H1 (cell line): ENCODE measurements around the gene KIF13A. TPM values are rescaled to one million over a fixed set of nuclear protein-coding genes. Genes with fewer than 3 reads are reported as not detected.
"Not testable (repeated sequence)": the region's sequence is repeated elsewhere in the genome, so short reads cannot be mapped to it uniquely, and the experiment has no call there.

Experiments
- CTCF ChIA-PET: fragments of 300-600 bp; sonication (Branson Sonifier 250); formaldehyde crosslinking; loops from one replicate; lab custom pipeline; 2021; ENCODE audit not compliant: partially characterized antibody; lab: Charles Lee
- POLR2A ChIA-PET: fragments of 300-600 bp; sonication (Branson Sonifier 250); formaldehyde crosslinking; loops from one replicate; lab custom pipeline; 2021; ENCODE audit warnings: inconsistent platforms; ENCODE audit not compliant: partially characterized antibody; lab: Charles Lee
- DNase-seq, 2 experiments: peaks; one replicate each; pipeline versions ENCODE4 v3.0.0 to v3.0.0-alpha.2; 2010 to 2022; ENCODE audit warnings: low spot score in 2 of 2, low read depth in 1 of 2, mixed read lengths in 1 of 2
- FAIRE-seq: peaks from 2 replicates; lab custom pipeline; 2011; peaks lifted over from hg19 to GRCh38; lab: Jason Lieb, UNC
- H2AFZ ChIP-seq: 2 replicates; pipeline ENCODE4 v1.8.1; 2012; ENCODE audit warnings: low read length, inconsistent platforms
- H2AK5ac ChIP-seq: 2 replicates; pipeline ENCODE4 v1.6.1; 2013; ENCODE audit warnings: low read depth, low read length
- H2BK120ac ChIP-seq: replicated peaks from 2 replicates; pipeline ENCODE3; 2013; ENCODE audit warnings: low read depth, low read length, inconsistent platforms
- H2BK12ac ChIP-seq: 2 replicates; pipeline ENCODE4 v1.6.1; 2013; ENCODE audit warnings: low read depth, low read length
- H2BK15ac ChIP-seq: 2 replicates; pipeline ENCODE4 v1.6.1; 2013; ENCODE audit warnings: low read length
- H2BK20ac ChIP-seq: 2 replicates; pipeline ENCODE4 v1.6.1; 2013; ENCODE audit warnings: low read length
- H2BK5ac ChIP-seq: 2 replicates; pipeline ENCODE4 v1.6.1; 2013; ENCODE audit warnings: low read depth, low read length
- H3K14ac ChIP-seq: 2 replicates; pipeline ENCODE4 v1.6.1; 2013; ENCODE audit warnings: inconsistent platforms; ENCODE audit not compliant: insufficient read length
- H3K18ac ChIP-seq: 2 replicates; pipeline ENCODE4 v1.6.1; 2013; ENCODE audit warnings: low read length; ENCODE audit errors: extremely low read depth
- H3K23ac ChIP-seq: 2 replicates; pipeline ENCODE4 v1.6.1; 2013; ENCODE audit warnings: inconsistent platforms; ENCODE audit not compliant: insufficient read length
- H3K23me2 ChIP-seq: 2 replicates; pipeline ENCODE4 v1.6.1; 2013; ENCODE audit warnings: low read depth, low read length
- H3K27ac ChIP-seq: 2 replicates; pipeline ENCODE4 v1.6.1; 2011; ENCODE audit warnings: low read depth, low read length, inconsistent platforms
- H3K27me3 ChIP-seq, 4 experiments: replicated peaks in 1 of 4; 1 replicate in 1 of 4; 2 replicates in 3 of 4; pipeline versions ENCODE4 v1.6.1 to v1.8.1; 2011 to 2013; ENCODE audit warnings: low read length in 3 of 4, mild to moderate bottlenecking in 3 of 4, inconsistent platforms in 2 of 4, mixed read lengths in 2 of 4, moderate library complexity in 1 of 4; ENCODE audit not compliant: control insufficient read depth in 3 of 4, insufficient read depth in 3 of 4; ENCODE audit errors: extremely low read depth in 1 of 4
- H3K36me3 ChIP-seq, 4 experiments: 2 replicates each; pipeline versions ENCODE4 v1.6.1 to v1.8.1; 2011 to 2013; ENCODE audit warnings: mild to moderate bottlenecking in 4 of 4, low read length in 3 of 4, moderate library complexity in 2 of 4, control low read depth in 1 of 4, inconsistent platforms in 1 of 4; ENCODE audit not compliant: insufficient read depth in 4 of 4, control insufficient read depth in 2 of 4
- H3K4ac ChIP-seq: replicated peaks from 2 replicates; pipeline ENCODE3; 2013; ENCODE audit warnings: low read length, low read depth, mixed read lengths, inconsistent platforms; ENCODE audit not compliant: insufficient read length
- H3K4me1 ChIP-seq, 4 experiments: replicated peaks in 1 of 4; 1 replicate in 1 of 4; 2 replicates in 3 of 4; pipeline versions ENCODE4 v1.6.1 to v1.8.1; 2011 to 2013; ENCODE audit warnings: low read length in 3 of 4, inconsistent platforms in 2 of 4, mixed read lengths in 1 of 4; ENCODE audit not compliant: insufficient read depth in 4 of 4, control insufficient read depth in 3 of 4
- H3K4me2 ChIP-seq, 2 experiments: 2 replicates each; pipeline versions ENCODE4 v1.6.1 to v1.8.1; 2011 to 2013; ENCODE audit warnings: low read depth in 2 of 2, low read length in 2 of 2, control low read depth in 1 of 2, inconsistent platforms in 1 of 2, mild to moderate bottlenecking in 1 of 2; ENCODE audit not compliant: insufficient read depth in 1 of 2
- H3K4me3 ChIP-seq, 4 experiments: fragments of 200-600, 300-600 bp in 1 of 4; sonication (generic), shearing (Covaris generic), sonication (Bioruptor Twin) in 1 of 4; 2 replicates each; pipeline versions ENCODE4 v1.5.1 to v1.8.1; 2011 to 2016; ENCODE audit warnings: low read length in 4 of 4, low read depth in 3 of 4, control low read depth in 2 of 4, inconsistent platforms in 2 of 4, mild to moderate bottlenecking in 2 of 4, mixed read lengths in 1 of 4, moderate library complexity in 1 of 4; ENCODE audit not compliant: insufficient read depth in 2 of 4; ENCODE audit errors: extremely low read depth in 1 of 4
- H3K56ac ChIP-seq: replicated peaks from 2 replicates; pipeline ENCODE3; 2013; ENCODE audit warnings: low read depth, mild to moderate bottlenecking, mixed read lengths, low read length, inconsistent platforms; ENCODE audit not compliant: insufficient read length
- H3K79me1 ChIP-seq: 2 replicates; pipeline ENCODE4 v1.6.1; 2013; ENCODE audit warnings: low read depth, low read length, control low read depth
- H3K79me2 ChIP-seq, 2 experiments: 2 replicates each; pipeline versions ENCODE4 v1.6.1 to v1.8.1; 2012 to 2013; ENCODE audit warnings: low read length in 2 of 2, mild to moderate bottlenecking in 2 of 2, inconsistent platforms in 1 of 2; ENCODE audit not compliant: insufficient read depth in 2 of 2, control insufficient read depth in 1 of 2
- H3K9ac ChIP-seq, 4 experiments: replicated peaks in 1 of 4; 1 replicate in 1 of 4; 2 replicates in 3 of 4; pipeline versions ENCODE4 v1.6.1 to v1.8.1; 2011 to 2013; ENCODE audit warnings: low read depth in 3 of 4, low read length in 3 of 4, control low read depth in 2 of 4, mild to moderate bottlenecking in 2 of 4, moderate library complexity in 2 of 4, inconsistent platforms in 1 of 4; ENCODE audit errors: extremely low read depth in 1 of 4
- H3K9me3 ChIP-seq, 2 experiments: 2 replicates each; pipeline versions ENCODE4 v1.6.1 to v1.8.1; 2012 to 2013; ENCODE audit warnings: mild to moderate bottlenecking in 2 of 2, moderate library complexity in 2 of 2, control low read depth in 1 of 2, inconsistent platforms in 1 of 2, low read depth in 1 of 2, low read length in 1 of 2, mixed read lengths in 1 of 2; ENCODE audit not compliant: insufficient read depth in 2 of 2
- H4K20me1 ChIP-seq, 2 experiments: replicated peaks in 1 of 2; 2 replicates each; pipeline versions ENCODE3 to v1.8.1; 2011 to 2013; ENCODE audit warnings: inconsistent platforms in 2 of 2, low read length in 2 of 2, mild to moderate bottlenecking in 1 of 2; ENCODE audit not compliant: insufficient read depth in 2 of 2, control insufficient read depth in 1 of 2
- H4K5ac ChIP-seq: 2 replicates; pipeline ENCODE4 v1.6.1; 2013; ENCODE audit warnings: low read length, low read depth, mixed read lengths, inconsistent platforms; ENCODE audit not compliant: insufficient read length
- H4K8ac ChIP-seq: 2 replicates; pipeline ENCODE4 v1.8.0; 2013; ENCODE audit warnings: mild to moderate bottlenecking, moderate library complexity, low read length, inconsistent platforms; ENCODE audit not compliant: insufficient read depth; ENCODE audit errors: extremely low read depth
- H4K91ac ChIP-seq: replicated peaks from 2 replicates; pipeline ENCODE3; 2013; ENCODE audit warnings: low read length, mixed read lengths, inconsistent platforms; ENCODE audit not compliant: insufficient read length
- WGBS, 2 experiments: shearing (Covaris generic) in 1 of 2; methylation state at CpG; one replicate each; pipeline versions ENCODE4 v1.1.6 to v1.1.7; 2013 to 2015; ENCODE audit warnings: low lambda C conversion rate in 2 of 2, mixed read lengths in 2 of 2, inconsistent platforms in 1 of 2, low coverage in 1 of 2, missing lambda C conversion rate in 1 of 2; ENCODE audit not compliant: insufficient replicate concordance in 2 of 2, insufficient coverage in 1 of 2, insufficient read length in 1 of 2; ENCODE audit errors: extremely low coverage in 1 of 2, missing lambda C conversion rate in 1 of 2; 5-methylcytosine and 5-hydroxymethylcytosine counted together
- polyA plus RNA-seq, 7 experiments: library from polyadenylated mRNA; depleted of rRNA in 3 of 7; stranded (reverse) in 5 of 7; unstranded in 2 of 7; fragments of >200 nt in 5 of 7; fragments of 200-250 nt in 2 of 7; gene quantifications; 1 replicate in 5 of 7; 2 replicates in 1 of 7; 4 replicates in 1 of 7; pipeline versions ENCODE4 v1.2.1 to v1.2.3, GENCODE V29; 2011 to 2013; ENCODE audit warnings: missing spikeins in 2 of 7, mixed read lengths in 2 of 7
- total RNA-seq: library from RNA; stranded (reverse); fragmentation: NEBNext Ultra II Directional; extraction: Animal tissue kit (Norgen Biotek cat#: 25700); gene quantifications from 2 replicates; pipeline ENCODE4 v1.2.1, GENCODE V29; 2021

Gene KIF13A
- total and polyA plus RNA-seq, 2 of the 8 experiments (the other 6 are each of a cell fraction or from before 2014, with no cell fraction given) = 14.7 to 40.8 TPM

- H3K27me3 ChIP-seq, H3K23ac ChIP-seq, POLR2A ChIA-PET, H3K4me2 ChIP-seq, H4K20me1 ChIP-seq, H3K14ac ChIP-seq, H2AK5ac ChIP-seq, H3K79me2 ChIP-seq, H2BK15ac ChIP-seq, H2BK5ac ChIP-seq, H4K8ac ChIP-seq, H4K5ac ChIP-seq, H3K79me1 ChIP-seq, H4K91ac ChIP-seq, H2BK12ac ChIP-seq, DNase-seq, FAIRE-seq, H3K36me3 ChIP-seq, CTCF ChIA-PET, H3K27ac ChIP-seq, H2AFZ ChIP-seq, H3K9me3 ChIP-seq, H3K4ac ChIP-seq, H3K4me3 ChIP-seq, H3K18ac ChIP-seq, H3K23me2 ChIP-seq, H3K56ac ChIP-seq, H3K9ac ChIP-seq, H2BK20ac ChIP-seq, H3K4me1 ChIP-seq, H2BK120ac ChIP-seq: not testable (repeated sequence)
- no CpG with 5 or more reads among the region's 27 CpGs for WGBS, 2 experiments
Observed at GRCh38 chr6:17735311-17735710, 252.1 kb downstream of the KIF13A start.
